B cell (primary cell): Measurements from ENCODE around the gene FMR1. TPM values are rescaled to one million over a fixed set of nuclear protein-coding genes. Genes with fewer than 3 reads are reported as not detected.

Experiments used
- ATAC-seq: fragments of 200-7000 bp; cut with Tn5 transposase; one replicate; pipeline ENCODE4 v1.10.0; 2021; ENCODE audit warnings: low read depth, mild to moderate bottlenecking, moderate number of reproducible peaks, moderate library complexity
- CTCF ChIA-PET: fragments of 350-600 bp; sonication (Branson Sonifier 250); formaldehyde crosslinking; loops from one replicate; lab custom pipeline; 2021; ENCODE audit warnings: antibody characterized with exemption, inconsistent platforms; lab: Charles Lee
- POLR2A ChIA-PET: fragments of 350-600 bp; sonication (Branson Sonifier 250); formaldehyde crosslinking; loops from one replicate; lab custom pipeline; 2021; ENCODE audit warnings: antibody characterized with exemption; lab: Charles Lee
- DNase-seq: peaks from one replicate; pipeline ENCODE4 v3.0.0; 2013
- H2AFZ ChIP-seq: 2 replicates; pipeline ENCODE4 v1.6.1; 2012; ENCODE audit warnings: mild to moderate bottlenecking, low read depth, low read length; ENCODE audit not compliant: insufficient read depth, poor library complexity, severe bottlenecking
- H3K27ac ChIP-seq, 2 donors: 1 replicate in 1 of 2; 2 replicates in 1 of 2; pipeline ENCODE4 v1.5.1; 2012 to 2013; ENCODE audit warnings: low read length in 2 of 2, mild to moderate bottlenecking in 2 of 2, moderate library complexity in 1 of 2
- H3K27me3 ChIP-seq, 4 experiments: fragments of 200-600 bp in 1 of 4; sonication (generic) in 1 of 4; replicated peaks in 1 of 4; 1 replicate in 2 of 4; 2 replicates in 2 of 4; pipeline versions ENCODE4 v1.6.1 to v1.7.0; 2013 to 2016; ENCODE audit warnings: low read length in 3 of 4, mild to moderate bottlenecking in 2 of 4, mixed read lengths in 1 of 4, moderate library complexity in 1 of 4; ENCODE audit not compliant: insufficient read depth in 4 of 4, control insufficient read depth in 3 of 4; ENCODE audit errors: control extremely low read depth in 1 of 4
- H3K36me3 ChIP-seq, 2 experiments: replicated peaks in 1 of 2; 1 replicate in 1 of 2; 2 replicates in 1 of 2; pipeline versions ENCODE4 v1.6.1 to v1.7.1; 2013; ENCODE audit warnings: low read length in 1 of 2; ENCODE audit not compliant: insufficient read depth in 2 of 2, control insufficient read depth in 1 of 2; ENCODE audit errors: control extremely low read depth in 1 of 2, extremely low read depth in 1 of 2
- H3K4me1 ChIP-seq, 2 donors: fragments of 200-600 bp in 1 of 2; sonication (generic) in 1 of 2; 1 replicate in 1 of 2; 2 replicates in 1 of 2; pipeline versions ENCODE4 v1.5.1 to v1.6.1; 2013 to 2017; ENCODE audit warnings: low read length in 2 of 2; ENCODE audit not compliant: control insufficient read depth in 2 of 2, insufficient read depth in 2 of 2
- H3K4me2 ChIP-seq: replicated peaks from 2 replicates; pipeline ENCODE3; 2012; ENCODE audit warnings: mild to moderate bottlenecking, low read depth, low read length; ENCODE audit not compliant: poor library complexity, severe bottlenecking
- H3K4me3 ChIP-seq, 5 experiments: fragments of 200-600 bp in 1 of 5; sonication (generic) in 1 of 5; 1 replicate in 3 of 5; 2 replicates in 2 of 5; pipeline versions ENCODE4 v1.5.1 to v1.7.0; 2011 to 2016; ENCODE audit warnings: low read length in 4 of 5, mild to moderate bottlenecking in 4 of 5, low read depth in 2 of 5, control low read depth in 1 of 5, moderate library complexity in 1 of 5; ENCODE audit not compliant: insufficient read depth in 1 of 5; ENCODE audit errors: control extremely low read depth in 1 of 5, extremely low read depth in 1 of 5
- H3K79me2 ChIP-seq: fragments of 200-600 bp; sonication (generic); one replicate; pipeline ENCODE4 v1.6.0; 2016; ENCODE audit warnings: low read length; ENCODE audit not compliant: control insufficient read depth, insufficient read depth
- H3K9ac ChIP-seq: fragments of 200-600 bp; sonication (generic); 2 replicates; pipeline ENCODE4 v1.6.1; 2017; ENCODE audit warnings: mild to moderate bottlenecking, low read length, moderate library complexity
- H3K9me3 ChIP-seq, 3 donors: one replicate each; pipeline versions ENCODE4 v1.6.1 to v1.7.1; 2013; ENCODE audit warnings: low read length in 2 of 3; ENCODE audit not compliant: control insufficient read depth in 2 of 3, insufficient read depth in 1 of 3; ENCODE audit errors: control extremely low read depth in 1 of 3
- H4K20me1 ChIP-seq: 2 replicates; pipeline ENCODE4 v1.6.0; 2012; ENCODE audit warnings: mild to moderate bottlenecking, low read length; ENCODE audit not compliant: insufficient read depth, control insufficient read depth, poor library complexity, severe bottlenecking
- H3K27ac Mint-ChIP-seq: one replicate; pipeline ENCODE4 v1.8.0; 2021; ENCODE audit warnings: mixed read lengths
- H3K27me3 Mint-ChIP-seq: one replicate; pipeline ENCODE4 v1.8.0; 2021; ENCODE audit warnings: mixed read lengths
- H3K4me1 Mint-ChIP-seq: one replicate; pipeline ENCODE4 v1.8.0; 2021; ENCODE audit warnings: mixed read lengths
- H3K4me3 Mint-ChIP-seq: one replicate; pipeline ENCODE4 v1.8.0; 2021; ENCODE audit warnings: mixed read lengths
- H3K9me3 Mint-ChIP-seq: one replicate; pipeline ENCODE4 v1.8.0; 2022; ENCODE audit warnings: mixed read lengths; ENCODE audit not compliant: insufficient read depth
- EZH2 ChIP-seq: IDR thresholded peaks from 2 replicates; pipeline ENCODE4 v1.6.1; 2012; ENCODE audit warnings: borderline replicate concordance, low read depth, mild to moderate bottlenecking, moderate library complexity, low read length; ENCODE audit not compliant: insufficient read depth, poor library complexity, severe bottlenecking
- WGBS: methylation state at CpG from one replicate; pipeline ENCODE4 v1.1.5; 2013; ENCODE audit warnings: missing lambda C conversion rate; ENCODE audit not compliant: insufficient coverage; 5-methylcytosine and 5-hydroxymethylcytosine counted together
- intact Hi-C: fragments of 100-400 bp; cut with micrococcal nuclease; formaldehyde crosslinking; loops from one replicate; pipeline ENCODE4 v1.10.0; 2022
- polyA plus RNA-seq: library from polyadenylated mRNA; depleted of rRNA; stranded (reverse); fragments of >200 nt; gene quantifications from 2 replicates; pipeline ENCODE4 v1.2.3, GENCODE V29; 2012
- total RNA-seq, 2 donors: library from RNA; stranded (reverse); fragments of 120-200 nt in 1 of 2; gene quantifications; 1 replicate in 1 of 2; 2 replicates in 1 of 2; pipeline versions ENCODE4 v1.2.3 to v1.2.4, GENCODE V29; 2013 to 2022
- TF ChIP-seq, protein P1 (sequence below): fragments of 200-600 bp; IDR thresholded peaks from one replicate; pipeline ENCODE4 v1.8.0; 2022; ENCODE audit warnings: antibody characterized with exemption, mild to moderate bottlenecking

The FMR1 gene
- total and polyA plus RNA-seq, 2 donors (not counting 1 experiment from before 2014, with no cell fraction given): 19.1 to 92.7 TPM

DNA sequence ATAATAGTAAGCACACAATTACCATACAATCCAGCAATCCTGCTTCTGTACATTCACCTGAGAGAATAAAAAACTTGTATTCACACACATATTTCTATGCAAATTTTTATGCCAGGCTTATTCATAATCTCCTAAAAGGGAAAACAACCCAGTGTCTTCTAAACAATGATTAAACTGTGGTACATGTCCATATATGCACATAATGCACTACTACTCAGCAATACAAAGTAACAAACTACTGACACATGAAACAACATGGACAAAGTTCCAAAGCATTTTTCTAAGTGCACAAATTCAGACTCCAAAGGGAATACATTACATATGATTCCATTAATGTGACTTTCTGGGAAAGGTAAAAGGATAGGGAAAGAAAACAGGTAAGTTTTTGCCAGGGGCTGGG, 18.0 kb upstream of the FMR1 start:
- no peak overlapping the region for H3K9ac ChIP-seq
- TF ChIP-seq, protein P1, sequence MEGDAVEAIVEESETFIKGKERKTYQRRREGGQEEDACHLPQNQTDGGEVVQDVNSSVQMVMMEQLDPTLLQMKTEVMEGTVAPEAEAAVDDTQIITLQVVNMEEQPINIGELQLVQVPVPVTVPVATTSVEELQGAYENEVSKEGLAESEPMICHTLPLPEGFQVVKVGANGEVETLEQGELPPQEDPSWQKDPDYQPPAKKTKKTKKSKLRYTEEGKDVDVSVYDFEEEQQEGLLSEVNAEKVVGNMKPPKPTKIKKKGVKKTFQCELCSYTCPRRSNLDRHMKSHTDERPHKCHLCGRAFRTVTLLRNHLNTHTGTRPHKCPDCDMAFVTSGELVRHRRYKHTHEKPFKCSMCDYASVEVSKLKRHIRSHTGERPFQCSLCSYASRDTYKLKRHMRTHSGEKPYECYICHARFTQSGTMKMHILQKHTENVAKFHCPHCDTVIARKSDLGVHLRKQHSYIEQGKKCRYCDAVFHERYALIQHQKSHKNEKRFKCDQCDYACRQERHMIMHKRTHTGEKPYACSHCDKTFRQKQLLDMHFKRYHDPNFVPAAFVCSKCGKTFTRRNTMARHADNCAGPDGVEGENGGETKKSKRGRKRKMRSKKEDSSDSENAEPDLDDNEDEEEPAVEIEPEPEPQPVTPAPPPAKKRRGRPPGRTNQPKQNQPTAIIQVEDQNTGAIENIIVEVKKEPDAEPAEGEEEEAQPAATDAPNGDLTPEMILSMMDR: no peak
- no peak for TF ChIP-seq EZH2
- H3K79me2 ChIP-seq: no peaks in the 10 kb centered on the region
- Mint-ChIP-seq H3K4me1 (peaks cover 2% of the 10 kb centered on the region), H3K27me3 (no peaks in the 10 kb centered on the region), H3K9me3 (no peaks in the 10 kb centered on the region), H3K27ac (no peak overlapping the region), H3K4me3 (no peak overlapping the region)
- no peaks in the 10 kb centered on the region for H3K27me3 ChIP-seq
- H3K4me3 ChIP-seq: no peak overlapping the region
- H4K20me1 ChIP-seq: no peaks in the 10 kb centered on the region
- H3K27ac ChIP-seq: no peak overlapping the region
- ChIA-PET POLR2A (no interaction called here), CTCF (no interaction called here)
- DNase-seq (no peak), ATAC-seq (no peak)
- no peak overlapping the region for H2AFZ ChIP-seq
- H3K36me3 ChIP-seq: no peaks in the 10 kb centered on the region
- H3K4me2 ChIP-seq: no peak overlapping the region
- no peaks in the 10 kb centered on the region for H3K4me1 ChIP-seq
- peaks cover 0 to 6% (median 0%) of the 10 kb centered on the region in 3 donors for H3K9me3 ChIP-seq
- intact Hi-C loops: no loop called here

DNA sequence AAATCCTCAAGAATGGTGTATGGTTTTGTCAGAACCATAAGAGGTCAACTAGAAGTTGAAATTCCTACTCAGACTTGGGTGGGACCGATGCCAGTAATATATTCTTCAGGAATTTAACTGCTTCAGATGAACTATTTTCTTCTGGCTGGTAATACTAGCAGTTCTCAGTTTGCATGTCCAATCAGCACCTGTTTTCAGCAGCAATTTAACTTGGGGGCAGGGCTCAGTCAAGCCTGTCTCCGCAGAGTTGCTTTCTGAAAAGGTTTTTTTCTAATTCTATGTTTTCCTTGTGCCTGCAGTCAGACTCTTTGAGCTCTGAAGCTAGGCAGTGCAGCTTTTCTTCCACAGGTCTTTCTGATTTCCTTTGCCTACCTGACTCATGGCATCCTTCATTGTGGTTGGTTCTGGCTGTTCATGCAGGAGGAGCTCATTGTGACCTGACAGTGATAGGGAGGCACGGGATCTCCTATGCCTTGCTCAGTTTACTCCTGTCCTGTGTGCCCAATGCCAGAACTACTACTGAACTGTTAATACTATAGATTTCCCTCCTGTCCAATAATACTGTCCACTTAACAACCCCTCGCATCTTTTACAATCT, 17.3 kb upstream of the FMR1 start:
- Mint-ChIP-seq H3K27ac (no peak overlapping the region), H3K27me3 (no peaks in the 10 kb centered on the region), H3K4me3 (no peak overlapping the region), H3K4me1 (peaks cover 3% of the 10 kb centered on the region), H3K9me3 (no peaks in the 10 kb centered on the region)
- Histone ChIP-seq H3K79me2 (no peaks in the 10 kb centered on the region), H3K27ac (no peak overlapping the region), H3K27me3 (no peaks in the 10 kb centered on the region), H3K9me3 (peaks cover 0 to 6% (median 0%) of the 10 kb centered on the region in 3 donors), H2AFZ (no peak overlapping the region), H3K4me3 (no peak overlapping the region), H3K36me3 (no peaks in the 10 kb centered on the region), H3K9ac (no peak overlapping the region), H3K4me1 (no peaks in the 10 kb centered on the region), H3K4me2 (no peak overlapping the region), H4K20me1 (no peaks in the 10 kb centered on the region)
- ChIA-PET CTCF (no interaction called here), POLR2A (no interaction called here)
- no peak for TF ChIP-seq EZH2
- TF ChIP-seq, protein P1: no peak
- no peak for ATAC-seq
- WGBS: 100% methylated on average over 1 of the region's 4 CpGs
- intact Hi-C loops: no loop called here
- no peak for DNase-seq
